ENCODE data around the gene TRIM2. TPM values are rescaled to one million over a fixed set of nuclear protein-coding genes. Genes with fewer than 3 reads are reported as not detected.

TRIM2 gene
- total and polyA plus RNA-seq, 9 donors = 9.5 to 57.5 (median 44.4) TPM

- Histone ChIP-seq H3K4me1 (ENCODE audit: insufficient read depth) (peaks cover 4% of the 10 kb centered on the region), H3K36me3 (no peaks in the 10 kb centered on the region), H3K9me3 (no peaks in the 10 kb centered on the region), H3K27me3 (no peaks in the 10 kb centered on the region), H3K27ac (no peak overlapping the region), H3K4me3 (no peak overlapping the region)
- TF ChIP-seq POLR2A (IDR thresholded peaks at IDR 0.05) (no peak), CTCF (IDR thresholded peaks at IDR 0.05) (no peak), EP300 (IDR thresholded peaks at IDR 0.05) (no peak)
- intact Hi-C loops (cut with DNase I) = no loop called here
- WGBS, 3 donors = 94 to 98% (median 94%) methylated on average over 2 of the region's 2 CpGs
- no peak for DNase-seq
Observed at GRCh38 chr4:153291562-153291961, 87.3 kb downstream of the TRIM2 start.

- H3K4me1 ChIP-seq (ENCODE audit: insufficient read depth) = peaks cover 9% of the 10 kb centered on the region
- 91 to 95% (median 92%) methylated on average over 4 of the region's 4 CpGs for WGBS, 3 donors
- no peaks in the 10 kb centered on the region for H3K27me3 ChIP-seq
- H3K27ac ChIP-seq = no peak overlapping the region
- H3K36me3 ChIP-seq = no peaks in the 10 kb centered on the region
- no peaks in the 10 kb centered on the region for H3K9me3 ChIP-seq
- intact Hi-C loops (cut with DNase I) = no loop called here
- DNase-seq = no peak
- TF ChIP-seq CTCF (IDR thresholded peaks at IDR 0.05) (no peak), EP300 (IDR thresholded peaks at IDR 0.05) (no peak), POLR2A (IDR thresholded peaks at IDR 0.05) (no peak)
- H3K4me3 ChIP-seq = no peak overlapping the region
Observed at GRCh38 chr4:153292897-153293741, 88.9 kb downstream of the TRIM2 start.

- intact Hi-C loops (cut with DNase I) = no loop called here
- no peak overlapping the region for H3K27ac ChIP-seq
- no peak overlapping the region for H3K4me3 ChIP-seq
- 30 to 51% (median 38%) methylated on average over 5 of the region's 5 CpGs for whole genome bisulfite sequencing, 3 donors
- no peaks in the 10 kb centered on the region for H3K9me3 ChIP-seq
- DNase-seq = no peak
- H3K36me3 ChIP-seq = no peaks in the 10 kb centered on the region
- H3K27me3 ChIP-seq = no peaks in the 10 kb centered on the region
- peaks cover 9% of the 10 kb centered on the region for H3K4me1 ChIP-seq (ENCODE audit: insufficient read depth)
- TF ChIP-seq EP300 (IDR thresholded peaks at IDR 0.05) (no peak), POLR2A (IDR thresholded peaks at IDR 0.05) (no peak), CTCF (IDR thresholded peaks at IDR 0.05) (no peak)
Observed at GRCh38 chr4:153293742-153294057, 89.5 kb downstream of the TRIM2 start.

- TF ChIP-seq EP300 (IDR thresholded peaks at IDR 0.05) (no peak), CTCF (IDR thresholded peaks at IDR 0.05) (no peak), POLR2A (IDR thresholded peaks at IDR 0.05) (no peak)
- H3K4me1 ChIP-seq (ENCODE audit: insufficient read depth) = peaks cover 9% of the 10 kb centered on the region
- H3K27ac ChIP-seq = no peak overlapping the region
- H3K36me3 ChIP-seq = no peaks in the 10 kb centered on the region
- 26 to 58% (median 33%) methylated on average over 1 of the region's 1 CpG for WGBS, 3 donors
- H3K9me3 ChIP-seq = no peaks in the 10 kb centered on the region
- no peaks in the 10 kb centered on the region for H3K27me3 ChIP-seq
- H3K4me3 ChIP-seq = no peak overlapping the region
- intact Hi-C loops (cut with DNase I) = no loop called here
- DNase-seq = no peak
Observed at GRCh38 chr4:153294631-153295030, 90.4 kb downstream of the TRIM2 start.
